Measurements from ENCODE around the gene ANKRD2.
"Not testable (repeated sequence)": the region's sequence is repeated elsewhere in the genome, so short reads cannot be mapped to it uniquely, and the experiment has no call there.

ANKRD2 gene

GRCh38 chr10:97573021-97573420 lies 442 bp downstream of the ANKRD2 start:
- no peak for DNase-seq

GRCh38 chr10:97573672-97574071 lies 1.1 kb downstream of the ANKRD2 start:
- DNase-seq: no peak

- DNase-seq: peak; percentile 67
Measured at GRCh38 chr10:97574374-97575126, 2.0 kb downstream of the ANKRD2 start.

- no peak for DNase-seq
Measured at GRCh38 chr10:97575127-97575668, 2.6 kb downstream of the ANKRD2 start.

GRCh38 chr10:97576487-97576886 lies 3.9 kb downstream of the ANKRD2 start:
- DNase-seq: not testable (repeated sequence)

- DNase-seq: no peak
Measured at GRCh38 chr10:97577701-97578100, 5.1 kb downstream of the ANKRD2 start.

GRCh38 chr10:97578171-97578844 lies 5.7 kb downstream of the ANKRD2 start:
- no peak for DNase-seq

GRCh38 chr10:97580421-97581367 lies 8.1 kb downstream of the ANKRD2 start:
- DNase-seq: no peak

GRCh38 chr10:97582169-97582568 lies 9.6 kb downstream of the ANKRD2 start:
- no peak for DNase-seq

GRCh38 chr10:97583476-97583875 lies 10.9 kb downstream of the ANKRD2 start:
- DNase-seq: no peak

- peak; percentile 18 for DNase-seq
Measured at GRCh38 chr10:97584060-97584797, 11.7 kb downstream of the ANKRD2 start, which contains the start of gene HOGA1. Gene HOGA1, plus strand, starts transcription at chr10:97584389. Its CDS starts 315 bp downstream, at chr10:97584704.

- DNase-seq: no peak
Measured at GRCh38 chr10:97584798-97585438, 12.3 kb downstream of the ANKRD2 start.

- no peak for DNase-seq
Measured at GRCh38 chr10:97585439-97585811, 12.8 kb downstream of the ANKRD2 start.

GRCh38 chr10:97587183-97587582 lies 14.6 kb downstream of the ANKRD2 start:
- DNase-seq: no peak

- no peak for DNase-seq
Measured at GRCh38 chr10:97589479-97589878, 16.9 kb downstream of the ANKRD2 start, which contains the start of gene C10orf62. Gene C10orf62, plus strand, starts transcription at chr10:97589721. Its CDS starts 177 bp downstream, at chr10:97589898.

- DNase-seq: no peak
Measured at GRCh38 chr10:97590082-97590747, 17.6 kb downstream of the ANKRD2 start.

GRCh38 chr10:97590748-97591495 lies 18.3 kb downstream of the ANKRD2 start:
- DNase-seq: peak; percentile 4

GRCh38 chr10:97593421-97593820 lies 20.8 kb downstream of the ANKRD2 start:
- DNase-seq: no peak

GRCh38 chr10:97596101-97597082 lies 23.8 kb downstream of the ANKRD2 start:
- DNase-seq: no peak

Data from NCI-H1436 (cell line).